GM18858 (cell line): ENCODE measurements around the gene SERINC1.

Source experiments
- ATAC-seq: cut with Tn5 transposase; IDR thresholded peaks from one replicate; pipeline ENCODE4 v1.9.1; 2021; ENCODE audit not compliant: unreplicated experiment

Gene SERINC1

DNA sequence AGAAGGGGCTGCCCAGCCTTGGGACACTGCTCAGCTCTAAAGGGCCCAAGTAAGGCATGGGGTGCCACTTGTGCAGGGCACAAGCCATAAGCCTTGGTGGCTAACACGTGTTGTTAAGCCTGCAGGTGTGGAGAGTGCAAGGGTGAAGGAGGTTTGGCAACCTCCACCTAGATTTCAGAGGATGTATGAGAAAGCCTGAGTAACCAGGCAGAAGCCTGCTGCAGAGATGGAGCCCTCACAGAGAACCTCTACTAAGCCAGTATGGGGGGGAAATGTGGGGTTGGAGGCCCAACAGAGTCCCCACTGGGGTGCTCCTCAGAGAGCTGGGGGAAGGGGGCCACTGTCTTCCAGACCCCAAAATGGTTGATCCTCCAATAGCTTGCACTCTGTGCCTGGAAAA, 32.6 kb downstream of the SERINC1 start:
- ATAC-seq = no peak

DNA sequence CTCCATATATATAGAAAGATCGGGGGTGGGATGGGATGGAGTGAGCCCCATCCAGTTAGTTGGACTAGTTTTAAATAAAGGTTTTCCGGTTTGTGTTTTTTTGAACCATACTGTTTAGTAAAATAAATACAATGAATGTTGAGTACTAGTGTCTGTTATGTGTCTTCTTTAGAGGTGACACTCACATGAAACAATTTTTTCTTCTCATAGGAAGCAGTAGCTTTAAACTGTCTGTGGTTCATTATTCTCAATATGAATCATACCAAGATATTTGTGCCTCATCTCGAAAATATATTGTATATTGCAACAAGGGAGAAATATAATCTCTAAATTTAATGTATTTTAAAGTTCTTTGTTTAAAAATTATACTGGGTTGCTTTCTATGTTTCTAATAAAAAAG, 38.8 kb downstream of the SERINC1 start:
- ATAC-seq = peak; percentile 72

DNA sequence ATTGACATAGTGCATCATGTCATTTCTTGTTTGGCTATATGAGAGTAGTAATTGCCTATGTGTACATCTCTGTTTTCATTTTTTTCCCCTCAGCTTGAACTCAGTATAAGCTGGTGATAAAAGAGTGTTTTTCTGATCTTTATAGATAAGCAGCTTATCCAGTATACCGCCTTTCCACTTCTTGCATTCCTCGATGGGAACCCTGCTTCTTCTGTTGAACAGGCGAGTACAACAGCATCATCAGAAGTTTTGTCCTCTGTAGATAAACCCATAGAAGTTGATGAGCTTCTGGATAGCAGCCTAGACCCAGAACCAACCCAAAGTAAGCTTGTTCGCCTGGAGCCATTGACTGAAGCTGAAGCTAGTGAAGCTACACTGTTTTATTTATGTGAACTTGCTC, 39.8 kb downstream of the SERINC1 start:
- no peak for ATAC-seq

DNA sequence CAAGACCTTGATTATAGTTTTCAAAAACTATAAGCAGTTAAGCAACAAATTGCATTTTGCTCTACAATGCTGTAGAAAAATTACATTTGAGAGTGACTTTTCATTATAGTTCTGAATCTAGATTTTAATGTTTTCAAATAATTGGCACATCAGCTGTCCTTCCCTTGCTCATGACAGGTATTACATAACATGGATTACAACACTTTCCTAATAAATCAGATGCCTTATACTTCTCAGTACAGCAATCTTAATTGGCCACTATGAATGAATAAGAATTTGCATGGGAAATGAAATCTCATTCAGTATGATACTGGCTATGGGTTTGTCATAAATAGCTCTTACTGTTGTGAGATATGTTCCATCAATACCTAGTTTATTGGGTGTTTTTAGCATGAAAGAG, 42.3 kb downstream of the SERINC1 start:
- ATAC-seq = no peak

DNA sequence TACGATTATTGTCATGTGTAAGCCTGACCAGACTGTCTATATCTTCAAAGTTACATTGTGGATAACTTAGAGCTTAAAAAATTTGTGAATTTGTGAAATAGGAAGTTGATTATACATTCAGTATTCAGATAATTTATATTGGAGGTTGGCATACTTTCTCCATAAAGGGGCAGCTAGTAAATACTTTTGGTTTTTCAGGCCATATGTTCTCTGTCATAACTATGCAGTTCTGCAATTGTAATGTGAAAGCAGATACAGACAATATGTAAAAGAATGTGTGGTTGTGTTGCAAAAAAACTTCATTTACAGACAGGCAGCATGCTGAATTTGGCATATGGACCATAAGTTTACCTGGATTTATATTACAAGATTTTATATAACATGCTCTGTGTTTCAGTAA, 42.8 kb downstream of the SERINC1 start:
- ATAC-seq = no peak

DNA sequence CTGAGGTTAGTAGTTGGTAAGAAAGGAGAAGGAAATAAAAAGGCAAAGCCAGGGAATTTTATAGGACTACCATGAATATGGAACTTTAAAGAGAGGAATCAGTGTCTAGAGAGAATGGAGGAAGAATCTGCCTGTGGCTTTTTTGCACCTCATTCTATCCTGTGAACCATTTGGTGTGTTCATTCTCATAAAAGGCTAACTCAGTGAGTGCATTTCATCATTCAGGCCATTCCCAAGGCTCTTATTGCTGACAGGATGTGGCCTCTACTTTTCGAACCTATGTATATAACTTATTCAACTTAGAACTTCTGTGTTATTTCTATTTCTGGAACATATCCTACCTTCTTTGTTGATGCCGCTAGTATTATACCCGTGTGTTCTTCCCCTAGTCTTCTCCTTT, 45.0 kb downstream of the SERINC1 start:
- no peak for ATAC-seq

DNA sequence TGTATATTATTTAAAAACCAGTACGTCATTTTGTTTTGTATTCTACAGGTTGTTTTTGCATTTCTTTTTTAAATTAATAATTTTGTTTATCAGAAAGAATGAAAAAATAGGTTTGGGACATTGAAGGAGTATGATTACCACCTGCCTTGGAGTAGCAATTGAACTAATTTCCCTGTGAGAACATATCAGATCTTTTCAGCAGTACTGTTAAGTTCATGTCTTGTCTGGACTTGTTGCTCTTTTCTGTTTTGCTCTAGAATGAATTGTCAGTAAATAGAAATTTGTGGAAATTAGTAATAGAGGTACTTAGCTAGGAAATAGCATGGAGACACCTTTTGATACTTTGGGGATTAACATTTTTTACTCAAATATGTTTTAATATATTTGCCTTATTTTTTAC, 47.9 kb downstream of the SERINC1 start:
- no peak for ATAC-seq

DNA sequence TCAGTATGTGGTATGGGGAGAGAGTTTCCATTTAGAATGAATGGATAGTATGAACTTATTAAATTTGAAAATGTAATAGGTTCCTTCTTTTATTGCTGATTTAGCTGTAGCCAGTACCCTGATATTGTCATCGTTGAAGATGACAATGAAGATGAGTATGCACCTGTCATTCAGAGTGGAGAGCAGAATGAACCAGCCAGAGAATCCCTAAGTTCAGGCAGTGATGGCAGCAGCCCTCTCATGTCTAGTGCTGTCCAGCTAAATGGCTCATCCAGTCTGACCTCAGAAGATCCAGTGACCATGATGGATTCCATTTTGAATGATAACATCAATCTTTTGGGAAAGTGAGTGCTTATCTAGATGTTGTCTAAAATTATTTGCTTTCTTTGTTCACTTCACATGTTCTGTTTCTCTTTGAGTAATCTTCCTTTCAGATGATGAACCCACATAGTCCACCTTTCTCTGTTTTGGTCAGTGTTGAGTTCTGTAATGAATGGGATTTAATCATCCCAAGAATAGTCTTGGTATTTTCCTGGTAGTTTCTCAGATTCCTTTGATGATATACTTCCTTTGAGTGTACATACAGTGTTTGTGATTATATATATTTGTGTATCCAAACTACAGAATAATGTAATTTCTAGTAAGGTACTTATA, 48.9 kb downstream of the SERINC1 start:
- peak; percentile 94 for ATAC-seq

DNA sequence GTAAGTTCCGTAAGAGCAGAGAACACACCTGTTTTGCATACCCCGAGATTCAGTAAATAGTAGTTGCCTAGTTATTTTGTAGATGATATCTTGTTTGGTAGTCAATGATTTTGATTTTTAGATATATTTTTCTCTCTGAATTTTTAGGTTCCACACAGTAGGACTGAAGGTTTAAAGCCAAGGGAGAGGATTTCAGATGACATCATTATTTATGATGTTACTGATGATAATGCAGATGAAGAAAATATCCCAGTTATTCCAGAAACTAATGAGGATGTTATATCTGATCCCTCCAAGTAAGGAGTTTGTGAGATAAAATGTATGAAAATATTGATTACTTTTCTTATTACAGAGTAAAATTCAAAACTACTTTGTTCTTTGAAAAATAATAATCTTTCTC, 49.6 kb downstream of the SERINC1 start:
- no peak for ATAC-seq

DNA sequence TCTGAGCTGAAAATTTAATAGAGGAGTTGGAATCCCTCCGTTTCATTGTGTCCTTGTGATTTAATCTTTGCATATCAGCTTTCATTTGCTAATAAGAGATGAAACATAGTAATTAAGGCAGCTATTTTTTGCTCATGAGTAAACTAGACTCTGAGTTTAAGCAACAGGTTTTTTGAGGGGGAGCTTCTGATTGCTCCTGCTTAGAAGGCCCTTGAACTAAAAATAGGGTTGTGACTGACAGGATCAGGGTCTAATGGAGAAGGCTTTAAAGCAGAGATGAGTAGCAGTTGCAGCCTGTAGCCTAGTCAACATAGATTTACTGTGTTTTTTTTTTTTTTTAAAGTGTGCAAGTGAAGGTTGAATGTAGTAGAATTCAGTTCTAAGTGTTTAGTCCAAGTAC, 54.8 kb downstream of the SERINC1 start:
- ATAC-seq = no peak

DNA sequence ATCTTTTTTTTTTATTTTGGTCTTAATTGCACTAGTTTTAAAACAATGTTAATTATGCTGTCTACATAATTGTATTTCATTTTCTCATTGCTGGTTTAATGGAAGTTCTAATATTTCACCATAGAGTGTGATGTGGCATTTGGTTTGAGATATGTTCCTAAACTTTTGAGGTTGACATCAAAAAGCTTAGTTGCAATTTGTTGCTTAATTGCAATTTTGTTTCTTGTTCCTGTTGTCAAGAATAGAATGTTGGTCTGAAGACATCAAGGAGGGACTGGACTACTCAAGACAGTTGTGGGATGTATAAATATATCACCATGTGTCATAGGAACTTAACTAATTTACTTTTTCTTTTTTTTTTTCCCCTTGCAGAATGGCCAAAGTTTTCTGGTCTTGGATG, 59.6 kb downstream of the SERINC1 start:
- ATAC-seq = no peak

DNA sequence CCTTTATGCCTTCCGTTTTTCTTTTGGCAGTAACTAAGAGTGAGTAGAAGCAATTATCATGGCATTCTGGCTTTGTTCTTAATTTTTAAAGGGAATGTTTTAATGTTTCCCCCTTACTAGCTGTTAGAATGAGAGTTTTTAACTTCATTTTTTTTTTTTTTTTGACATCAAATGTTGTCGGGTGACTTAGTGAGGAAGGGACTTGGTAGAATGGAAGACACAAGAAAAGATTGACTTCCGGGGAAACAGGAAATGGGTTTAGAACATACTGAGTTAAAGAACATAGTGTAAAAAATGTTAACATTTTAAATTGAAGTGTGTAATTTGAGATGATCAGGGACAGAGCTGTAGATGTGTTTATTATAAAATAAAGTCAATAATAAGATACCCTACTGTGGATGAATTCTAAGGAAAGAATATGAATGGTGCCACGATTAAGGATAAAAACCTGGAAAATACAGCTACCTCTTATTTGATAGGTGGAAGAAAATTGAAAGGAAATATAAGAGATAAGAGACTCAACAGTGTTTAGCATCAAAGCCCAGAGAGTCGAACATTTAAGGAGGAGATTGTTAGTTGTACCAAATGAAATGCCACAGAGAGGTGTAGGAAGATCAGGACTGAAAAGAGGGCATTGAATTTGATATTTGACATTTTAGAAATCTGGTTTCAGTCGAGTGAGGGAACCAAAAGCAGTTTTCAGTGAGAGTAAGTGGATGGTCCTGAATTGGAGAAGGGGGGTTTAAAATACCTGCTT, 62.7 kb downstream of the SERINC1 start:
- no peak for ATAC-seq

DNA sequence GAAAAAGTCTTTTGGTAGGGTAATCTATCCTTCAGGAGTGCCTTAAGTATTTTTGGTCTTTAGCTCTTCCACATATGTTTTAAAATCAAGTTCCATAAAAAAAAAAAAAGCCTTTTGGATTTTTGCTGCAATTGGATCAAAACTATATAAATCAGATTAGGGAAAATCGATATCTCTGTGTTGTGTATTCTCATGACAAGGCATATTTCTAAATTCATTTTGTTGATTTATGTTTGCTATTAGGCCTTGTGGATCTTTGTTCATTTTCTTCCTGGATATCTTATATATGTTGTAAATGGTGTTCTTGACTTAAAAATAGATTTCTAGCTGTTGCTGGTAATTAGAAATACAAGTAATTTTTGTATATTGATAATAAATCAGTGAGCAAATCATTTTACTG, 63.4 kb downstream of the SERINC1 start:
- ATAC-seq = no peak

DNA sequence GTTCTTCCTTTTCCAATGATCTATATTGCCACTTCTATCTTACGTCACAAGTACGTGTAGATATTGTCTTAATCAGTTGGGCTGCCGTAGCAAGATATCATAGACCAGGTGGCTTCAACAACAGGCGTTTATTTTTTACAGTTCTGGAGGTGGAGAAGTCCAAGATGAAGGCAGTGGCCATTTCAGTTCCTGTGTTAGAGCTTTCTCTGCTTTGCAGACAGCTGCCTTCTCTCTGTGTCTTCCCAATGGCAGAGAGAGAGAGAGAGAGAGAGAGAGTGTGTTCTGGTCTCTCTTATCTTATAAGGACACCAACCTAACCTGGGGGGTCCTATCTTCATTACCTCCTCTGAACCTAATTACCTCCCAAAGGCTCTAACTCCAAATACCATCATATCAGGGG, 63.9 kb downstream of the SERINC1 start:
- ATAC-seq = no peak

DNA sequence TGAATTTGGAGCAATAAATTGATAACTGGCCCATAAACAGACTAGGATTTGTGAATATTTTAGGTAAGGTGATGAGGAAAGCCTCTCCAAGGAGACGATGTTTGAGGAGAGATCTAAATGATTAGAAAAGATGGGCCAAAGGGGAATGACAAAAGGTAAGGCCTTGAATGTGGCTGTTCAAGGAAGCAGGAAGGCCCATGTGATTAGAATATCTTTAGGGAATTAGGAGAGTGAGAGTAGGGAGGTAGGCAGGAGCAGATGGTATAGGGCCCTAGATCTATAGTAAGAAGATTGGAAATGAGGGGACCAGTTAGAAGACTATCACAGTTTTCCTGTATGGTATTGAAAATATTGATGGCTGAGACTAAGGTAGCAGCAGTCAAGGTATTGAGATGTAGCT, 65.4 kb downstream of the SERINC1 start:
- no peak for ATAC-seq

DNA sequence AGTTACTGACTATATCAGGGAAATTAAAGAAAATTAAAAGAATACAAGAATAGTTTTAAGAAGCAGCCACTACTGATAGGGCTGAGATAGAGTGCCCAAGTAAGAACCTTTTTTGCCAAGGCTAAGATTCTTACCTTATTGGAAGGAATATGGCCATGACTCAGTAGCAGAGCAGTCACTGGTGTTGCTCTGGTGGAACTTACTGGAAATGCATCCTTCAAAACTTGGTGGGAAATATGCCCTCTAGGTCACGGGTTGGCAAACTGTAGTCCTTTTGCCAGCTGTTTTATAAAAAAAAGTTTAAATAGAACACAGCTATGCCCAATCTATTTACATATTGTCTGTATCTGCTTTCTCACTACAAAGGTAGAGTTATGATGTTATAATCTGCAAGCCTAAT, 66.2 kb downstream of the SERINC1 start:
- no peak for ATAC-seq

DNA sequence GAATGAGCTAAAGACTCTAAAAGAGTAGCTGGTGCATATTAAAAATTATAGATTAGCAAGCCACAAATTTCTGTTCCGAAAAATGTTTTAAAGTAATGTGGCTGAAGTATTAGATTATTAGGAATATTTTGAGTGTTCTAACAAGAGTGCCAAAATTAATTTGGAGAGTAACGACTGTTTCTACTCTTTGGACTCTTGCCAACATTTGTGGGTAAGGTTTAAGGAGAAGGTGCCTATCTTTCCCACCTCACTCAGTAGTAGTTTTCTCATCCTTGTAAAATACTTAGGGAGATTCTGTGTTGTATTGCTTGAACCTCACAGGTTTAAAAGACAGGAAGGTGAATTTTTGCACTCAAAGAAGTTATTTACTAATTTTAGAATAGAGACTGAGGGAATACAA, 67.2 kb downstream of the SERINC1 start:
- no peak for ATAC-seq

DNA sequence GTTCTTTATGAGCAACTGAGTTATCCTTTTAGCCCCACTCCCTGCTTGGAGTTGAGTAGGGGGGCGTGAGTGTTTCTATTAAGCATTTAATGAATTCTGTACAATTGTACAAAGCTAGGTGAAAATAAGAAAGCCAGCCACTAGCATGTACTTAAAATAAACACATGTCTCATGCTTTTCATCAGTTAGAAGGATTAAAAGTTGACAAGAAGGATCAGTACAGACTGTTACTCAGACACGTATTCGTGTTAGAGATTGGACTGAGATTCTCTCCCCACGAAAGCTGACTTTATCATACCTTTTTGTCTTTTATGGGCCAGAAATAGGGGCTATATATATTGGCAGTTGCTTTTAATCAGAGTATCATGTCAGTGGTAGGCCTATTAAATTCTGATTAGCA, 70.5 kb downstream of the SERINC1 start:
- ATAC-seq = no peak

DNA sequence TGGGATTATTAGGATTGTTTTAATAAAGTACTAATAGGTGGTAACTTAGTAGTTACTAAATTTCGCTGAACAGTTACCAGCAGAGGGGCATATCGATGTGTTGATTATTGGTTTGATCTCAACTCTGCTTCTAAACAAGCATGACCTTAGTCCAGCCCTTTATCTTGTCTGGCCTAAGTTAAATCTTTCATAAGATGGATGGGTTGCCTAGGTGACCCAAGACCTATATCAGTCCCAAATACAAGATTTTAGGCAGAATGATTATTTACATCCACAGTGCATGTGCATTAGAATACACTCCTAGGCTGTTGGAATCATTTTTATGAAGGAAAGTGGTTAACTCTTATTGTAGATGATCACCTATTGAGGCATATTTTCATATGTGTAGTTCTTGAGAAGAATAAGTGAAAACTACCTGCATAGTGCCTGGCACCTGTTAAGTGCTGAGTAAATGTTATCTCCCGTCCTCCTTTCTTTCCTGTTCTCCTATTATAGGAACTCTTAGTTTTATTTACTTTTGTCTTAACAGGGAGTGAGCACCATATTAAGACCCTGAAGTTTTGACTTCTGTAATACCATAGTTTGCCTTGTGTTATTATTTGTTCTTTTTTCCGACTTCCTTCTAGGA, 71.0 kb downstream of the SERINC1 start:
- no peak for ATAC-seq

DNA sequence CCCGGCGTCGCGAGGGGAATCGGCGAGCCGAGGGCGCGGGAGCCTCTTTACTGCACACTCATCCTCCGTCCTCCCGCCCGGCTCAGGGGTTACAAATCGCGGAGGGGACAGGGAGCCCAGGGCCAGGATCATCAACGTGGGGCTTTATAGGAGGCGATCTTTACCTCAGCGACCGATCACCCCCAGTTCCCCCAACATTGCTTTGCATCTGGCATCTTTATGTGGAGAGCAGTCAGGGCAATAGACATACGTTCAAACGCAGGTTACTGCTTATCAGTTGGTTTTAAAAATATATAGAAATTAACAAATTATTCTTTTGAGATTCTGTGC, 71.5 kb downstream of the SERINC1 start:
- ATAC-seq = peak; percentile 6

DNA sequence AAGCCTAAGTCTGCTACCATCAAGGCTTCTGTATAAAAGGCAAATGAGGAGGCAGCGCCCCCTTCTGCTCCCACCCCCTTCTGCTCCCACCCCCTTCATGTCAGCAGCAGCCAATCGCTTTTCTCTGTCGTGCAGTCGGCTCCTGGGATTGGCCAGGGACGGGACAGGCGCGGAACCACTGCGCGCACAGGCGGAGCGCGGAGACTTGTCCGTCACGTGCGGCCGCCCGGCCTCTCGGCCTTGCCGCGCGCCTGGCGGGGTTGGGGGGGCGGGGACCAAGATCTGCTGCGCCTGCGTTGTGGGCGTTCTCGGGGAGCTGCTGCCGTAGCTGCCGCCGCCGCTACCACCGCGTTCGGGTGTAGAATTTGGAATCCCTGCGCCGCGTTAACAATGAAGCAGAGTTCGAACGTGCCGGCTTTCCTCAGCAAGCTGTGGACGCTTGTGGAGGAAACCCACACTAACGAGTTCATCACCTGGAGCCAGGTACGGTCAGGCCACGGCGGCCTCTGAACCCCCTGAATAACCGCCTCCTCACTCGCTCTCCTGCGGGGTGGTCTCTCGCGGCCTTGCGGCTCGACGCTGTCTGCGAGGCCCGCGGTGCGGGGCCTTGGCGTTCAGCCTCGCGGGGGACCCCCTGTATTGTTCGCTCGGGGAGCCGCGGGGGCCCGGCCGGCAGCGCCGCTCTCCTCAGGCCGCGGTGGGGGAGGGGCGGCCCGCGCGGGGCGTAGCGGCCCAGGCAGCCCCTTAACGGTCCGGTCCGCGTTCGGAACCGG, 72.1 kb downstream of the SERINC1 start, which contains the start of gene HSF2:
Gene HSF2 (plus strand): TSS at position 305 of the 773 bp plus-strand sequence. CDS start 86 bp downstream, at position 391.
- peak; percentile 95 for ATAC-seq

DNA sequence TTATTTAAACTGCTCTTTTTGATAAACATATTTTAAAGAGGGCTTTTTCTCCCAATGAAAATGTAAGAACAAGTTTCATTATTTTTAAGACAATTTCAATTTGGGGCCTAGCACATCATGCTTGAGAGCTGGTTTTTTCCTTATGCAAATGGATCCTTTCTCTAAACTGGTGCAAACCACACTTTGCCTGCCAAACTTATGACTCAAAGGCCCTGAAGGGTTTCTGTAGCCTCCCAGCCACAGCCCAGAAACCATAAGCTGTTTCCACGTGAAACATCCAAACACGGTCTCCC, 72.6 kb downstream of the SERINC1 start:
- no peak for ATAC-seq
